GM12878 (cell line): ENCODE measurements around the gene CSK. TPM values are rescaled to one million over a fixed set of nuclear protein-coding genes. Genes with fewer than 3 reads are reported as not detected.

Source experiments
- CBFB ChIP-seq: IDR thresholded peaks from 2 replicates; pipeline ENCODE4 v1.6.1; 2016; ENCODE audit warnings: antibody characterized with exemption, low read depth
- ETV6 ChIP-seq, 2 experiments: fragments of 450-650 bp in 1 of 2; IDR thresholded peaks in 1 of 2; conservative IDR thresholded peaks in 1 of 2; 2 replicates each; pipeline ENCODE4 v1.6.1; 2014; ENCODE audit warnings: antibody characterized with exemption in 1 of 2, borderline replicate concordance in 1 of 2, low read depth in 1 of 2, mild to moderate bottlenecking in 1 of 2, moderate library complexity in 1 of 2
- FOXM1 ChIP-seq: IDR thresholded peaks from 2 replicates; pipeline ENCODE4 v1.6.1; 2012; ENCODE audit warnings: low read depth, mild to moderate bottlenecking, inconsistent platforms, low read length, moderate library complexity
- IKZF2 ChIP-seq, 2 experiments: fragments of 450-650 bp; IDR thresholded peaks; 2 replicates each; pipeline ENCODE4 v1.6.1; 2017; ENCODE audit warnings: mild to moderate bottlenecking in 2 of 2, moderate library complexity in 2 of 2
- KAT2A ChIP-seq: conservative IDR thresholded peaks from 2 replicates; pipeline ENCODE4 v1.6.1; 2011; ENCODE audit warnings: low read depth, low read length; ENCODE audit not compliant: control insufficient read depth
- MLLT1 ChIP-seq: fragments of 450-650 bp; IDR thresholded peaks from 2 replicates; pipeline ENCODE4 v1.6.1; 2016; ENCODE audit warnings: mild to moderate bottlenecking
- MYC ChIP-seq: IDR thresholded peaks from 2 replicates; pipeline ENCODE4 v1.6.1; 2011; ENCODE audit warnings: mild to moderate bottlenecking, low read length, moderate library complexity, inconsistent platforms; ENCODE audit not compliant: insufficient read depth, insufficient replicate concordance, insufficient read length, severe bottlenecking
- NFYB ChIP-seq: IDR thresholded peaks from 2 replicates; pipeline ENCODE4 v1.6.1; 2011; ENCODE audit warnings: low read depth, mild to moderate bottlenecking, low read length, improper control_type of control experiment, moderate library complexity; ENCODE audit not compliant: insufficient read depth
- POLR2A ChIP-seq: IDR thresholded peaks from 2 replicates; pipeline ENCODE4 v1.6.1; 2011; ENCODE audit warnings: low read depth, mild to moderate bottlenecking, low read length
- POLR2AphosphoS2 ChIP-seq: IDR thresholded peaks from 2 replicates; pipeline ENCODE4 v1.6.1; 2011; ENCODE audit warnings: low read depth, mild to moderate bottlenecking, low read length, improper control_type of control experiment, moderate library complexity
- PRDM15 ChIP-seq: fragments of 450-650 bp; formaldehyde crosslinking; IDR thresholded peaks from 2 replicates; pipeline ENCODE4 v1.4.0; 2020; ENCODE audit warnings: mild to moderate bottlenecking, moderate library complexity
- RAD21 ChIP-seq: IDR thresholded peaks from 2 replicates; pipeline ENCODE4 v1.6.1; 2011; ENCODE audit warnings: mild to moderate bottlenecking, low read depth, low read length, moderate library complexity; ENCODE audit not compliant: insufficient read depth
- SKIL ChIP-seq: fragments of 450-650 bp; IDR thresholded peaks from 2 replicates; pipeline ENCODE4 v1.6.1; 2017; ENCODE audit warnings: mild to moderate bottlenecking, low read depth, inconsistent platforms; ENCODE audit not compliant: poor library complexity, severe bottlenecking
- TBL1XR1 ChIP-seq: IDR thresholded peaks from 2 replicates; pipeline ENCODE4 v1.6.1; 2012; ENCODE audit warnings: low read depth, low read length, improper control_type of control experiment
- TCF12 ChIP-seq: IDR thresholded peaks from 2 replicates; pipeline ENCODE4 v1.6.1; 2011; ENCODE audit warnings: low read depth, mild to moderate bottlenecking, low read length
- YY1 ChIP-seq: IDR thresholded peaks from 2 replicates; pipeline ENCODE4 v1.6.1; 2011; ENCODE audit warnings: low read depth, mild to moderate bottlenecking, low read length
- ZBTB33 ChIP-seq: fragments of 450-650 bp; IDR thresholded peaks from 2 replicates; pipeline ENCODE4 v1.6.1; 2017; ENCODE audit warnings: mild to moderate bottlenecking
- polyA plus RNA-seq, 11 experiments: library from polyadenylated mRNA; depleted of rRNA in 4 of 11; unstranded in 6 of 11; stranded (reverse) in 5 of 11; fragments of >200 nt; fragmentation: Nextera tagmentation in 4 of 11; fragmentation: Illumina TruSeq in 1 of 11; extraction: Ambion mirVana in 4 of 11; extraction: Trizol in 1 of 11; gene quantifications; 1 replicate in 1 of 11; 2 replicates in 10 of 11; pipeline versions ENCODE4 v1.2.1 to v1.2.3, GENCODE V29; 2011 to 2016; ENCODE audit warnings: inconsistent platforms in 2 of 11, missing spikeins in 2 of 11, low read depth in 1 of 11
- total RNA-seq, 4 experiments: library from RNA; depleted of rRNA in 3 of 4; stranded (reverse); fragments of >200 nt in 3 of 4; fragmentation: Illumina TruSeq in 1 of 4; extraction: Trizol in 1 of 4; gene quantifications; 2 replicates each; pipeline versions ENCODE4 v1.2.1 to v1.2.3, GENCODE V29; 2013 to 2021

Gene CSK
- total and polyA plus RNA-seq, 10 of the 15 experiments (the other 5 are each of a cell fraction or from before 2014, with no cell fraction given) = 3.4 to 327 (median 75.8) TPM

GRCh38 chr15:74777769-74778598 lies 3.9 kb upstream of the CSK start (continued):
- no peak for TF ChIP-seq MLLT1
- TF ChIP-seq ETV6 (conservative IDR thresholded peaks at IDR 0.05 in 1 of 2, IDR thresholded peaks at IDR 0.05 in 1 of 2; ENCODE audit: borderline replicate concordance in 1 of 2, low read depth in 1 of 2) = no peak
- TF ChIP-seq TBL1XR1 = no peak
- TF ChIP-seq NFYB = no peak
- no peak for TF ChIP-seq IKZF2 (IDR thresholded peaks at IDR 0.05)
- no peak for TF ChIP-seq KAT2A
- no peak for TF ChIP-seq RAD21
- TF ChIP-seq MYC = no peak
- no peak for TF ChIP-seq SKIL
- TF ChIP-seq POLR2A = no peak
- no peak for TF ChIP-seq ZBTB33
- no peak for TF ChIP-seq FOXM1
- TF ChIP-seq POLR2AphosphoS2 = no peak
- TF ChIP-seq TCF12 = no peak
- TF ChIP-seq YY1 = no peak; the same call in 1 of the 2 replicates
- TF ChIP-seq PRDM15 (CRISPR knock-in tag) = no peak
- TF ChIP-seq CBFB = no peak
